ENCODE data around the gene ANHX.

The ANHX gene

GRCh38 chr12:133203344-133204263 is 32.1 kb downstream of the ANHX start:
- TF ChIP-seq, protein P1, sequence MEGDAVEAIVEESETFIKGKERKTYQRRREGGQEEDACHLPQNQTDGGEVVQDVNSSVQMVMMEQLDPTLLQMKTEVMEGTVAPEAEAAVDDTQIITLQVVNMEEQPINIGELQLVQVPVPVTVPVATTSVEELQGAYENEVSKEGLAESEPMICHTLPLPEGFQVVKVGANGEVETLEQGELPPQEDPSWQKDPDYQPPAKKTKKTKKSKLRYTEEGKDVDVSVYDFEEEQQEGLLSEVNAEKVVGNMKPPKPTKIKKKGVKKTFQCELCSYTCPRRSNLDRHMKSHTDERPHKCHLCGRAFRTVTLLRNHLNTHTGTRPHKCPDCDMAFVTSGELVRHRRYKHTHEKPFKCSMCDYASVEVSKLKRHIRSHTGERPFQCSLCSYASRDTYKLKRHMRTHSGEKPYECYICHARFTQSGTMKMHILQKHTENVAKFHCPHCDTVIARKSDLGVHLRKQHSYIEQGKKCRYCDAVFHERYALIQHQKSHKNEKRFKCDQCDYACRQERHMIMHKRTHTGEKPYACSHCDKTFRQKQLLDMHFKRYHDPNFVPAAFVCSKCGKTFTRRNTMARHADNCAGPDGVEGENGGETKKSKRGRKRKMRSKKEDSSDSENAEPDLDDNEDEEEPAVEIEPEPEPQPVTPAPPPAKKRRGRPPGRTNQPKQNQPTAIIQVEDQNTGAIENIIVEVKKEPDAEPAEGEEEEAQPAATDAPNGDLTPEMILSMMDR (IDR thresholded peaks at IDR 0.05; ENCODE audit: low read depth, low read length, missing control alignments): no peak
- H3K4me3 ChIP-seq (ENCODE audit: low read depth, low read length): no peak overlapping the region
- no peak for DNase-seq (ENCODE audit: low read depth)

DNA sequence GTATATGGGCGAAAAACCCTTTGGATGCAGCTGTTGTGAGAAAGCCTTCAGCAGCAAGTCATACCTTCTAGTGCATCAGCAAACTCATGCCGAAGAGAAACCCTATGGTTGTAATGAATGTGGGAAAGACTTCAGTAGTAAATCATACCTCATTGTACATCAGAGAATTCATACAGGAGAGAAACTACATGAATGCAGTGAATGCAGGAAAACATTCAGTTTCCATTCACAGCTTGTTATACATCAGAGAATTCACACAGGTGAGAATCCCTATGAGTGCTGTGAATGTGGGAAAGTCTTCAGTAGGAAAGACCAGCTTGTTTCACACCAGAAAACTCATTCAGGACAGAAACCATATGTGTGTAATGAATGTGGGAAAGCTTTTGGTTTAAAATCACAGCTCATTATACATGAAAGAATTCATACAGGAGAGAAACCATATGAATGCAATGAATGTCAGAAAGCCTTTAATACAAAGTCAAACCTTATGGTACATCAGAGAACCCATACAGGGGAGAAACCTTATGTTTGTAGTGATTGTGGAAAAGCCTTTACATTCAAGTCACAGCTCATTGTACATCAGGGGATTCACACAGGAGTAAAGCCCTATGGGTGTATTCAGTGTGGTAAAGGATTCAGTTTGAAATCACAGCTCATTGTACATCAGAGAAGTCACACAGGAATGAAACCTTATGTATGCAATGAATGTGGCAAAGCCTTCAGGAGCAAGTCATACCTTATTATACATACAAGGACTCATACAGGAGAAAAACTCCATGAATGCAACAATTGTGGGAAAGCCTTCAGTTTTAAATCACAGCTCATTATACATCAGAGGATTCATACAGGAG is 33.0 kb downstream of the ANHX start:
- H3K4me3 ChIP-seq (ENCODE audit: low read depth, low read length): no peak overlapping the region
- TF ChIP-seq, protein P1 (IDR thresholded peaks at IDR 0.05; ENCODE audit: low read depth, low read length, missing control alignments): no peak
- no peak for DNase-seq (ENCODE audit: low read depth)

DNA sequence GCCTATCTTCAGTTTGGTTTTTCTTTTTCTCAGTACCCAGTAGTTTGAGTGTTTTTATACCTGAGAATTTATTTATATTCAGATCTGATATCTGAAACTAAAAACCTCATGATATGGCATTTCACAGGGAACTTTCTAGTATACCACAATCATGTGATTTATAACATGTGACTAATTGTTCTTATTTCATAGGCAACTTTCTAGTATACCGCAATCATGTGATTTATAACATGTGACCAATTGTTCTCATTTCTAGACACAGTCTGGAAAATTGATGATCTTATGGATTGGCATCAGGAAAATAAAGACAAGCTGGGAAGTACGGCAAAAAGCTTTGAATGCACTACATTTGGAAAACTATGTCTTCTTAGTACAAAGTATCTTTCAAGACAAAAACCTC is 33.8 kb downstream of the ANHX start:
- H3K4me3 ChIP-seq (ENCODE audit: low read depth, low read length): no peak overlapping the region
- DNase-seq (ENCODE audit: low read depth): no peak
- TF ChIP-seq, protein P1 (IDR thresholded peaks at IDR 0.05; ENCODE audit: low read depth, low read length, missing control alignments): no peak

GRCh38 chr12:133192847-133193246 is 42.8 kb downstream of the ANHX start:
- no peak overlapping the region for H3K4me3 ChIP-seq (ENCODE audit: low read depth, low read length)
- DNase-seq (ENCODE audit: low read depth): no peak
- TF ChIP-seq, protein P1 (IDR thresholded peaks at IDR 0.05; ENCODE audit: low read depth, low read length, missing control alignments): no peak

DNA sequence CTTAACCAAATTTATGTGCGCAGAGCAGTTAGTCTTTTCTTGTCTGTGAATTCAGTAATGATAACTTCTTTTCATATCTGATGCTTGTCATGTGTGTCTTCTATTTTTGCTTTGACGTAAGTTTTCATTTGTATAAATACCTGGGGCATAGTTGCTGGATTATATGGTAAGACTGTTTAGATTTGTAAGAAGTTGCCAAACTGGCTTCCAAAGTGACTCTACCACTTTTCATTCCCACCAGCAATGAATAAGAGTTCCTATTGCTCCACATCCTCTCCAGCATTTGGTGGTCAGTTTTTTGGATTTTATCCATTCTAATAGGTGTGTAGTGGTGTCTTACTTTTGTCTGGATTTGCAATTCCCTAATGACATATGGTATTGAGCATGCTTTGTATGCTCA is 45.5 kb downstream of the ANHX start:
- TF ChIP-seq, protein P1 (IDR thresholded peaks at IDR 0.05; ENCODE audit: low read depth, low read length, missing control alignments): no peak
- DNase-seq (ENCODE audit: low read depth): no peak
- no peak overlapping the region for H3K4me3 ChIP-seq (ENCODE audit: low read depth, low read length)

DNA sequence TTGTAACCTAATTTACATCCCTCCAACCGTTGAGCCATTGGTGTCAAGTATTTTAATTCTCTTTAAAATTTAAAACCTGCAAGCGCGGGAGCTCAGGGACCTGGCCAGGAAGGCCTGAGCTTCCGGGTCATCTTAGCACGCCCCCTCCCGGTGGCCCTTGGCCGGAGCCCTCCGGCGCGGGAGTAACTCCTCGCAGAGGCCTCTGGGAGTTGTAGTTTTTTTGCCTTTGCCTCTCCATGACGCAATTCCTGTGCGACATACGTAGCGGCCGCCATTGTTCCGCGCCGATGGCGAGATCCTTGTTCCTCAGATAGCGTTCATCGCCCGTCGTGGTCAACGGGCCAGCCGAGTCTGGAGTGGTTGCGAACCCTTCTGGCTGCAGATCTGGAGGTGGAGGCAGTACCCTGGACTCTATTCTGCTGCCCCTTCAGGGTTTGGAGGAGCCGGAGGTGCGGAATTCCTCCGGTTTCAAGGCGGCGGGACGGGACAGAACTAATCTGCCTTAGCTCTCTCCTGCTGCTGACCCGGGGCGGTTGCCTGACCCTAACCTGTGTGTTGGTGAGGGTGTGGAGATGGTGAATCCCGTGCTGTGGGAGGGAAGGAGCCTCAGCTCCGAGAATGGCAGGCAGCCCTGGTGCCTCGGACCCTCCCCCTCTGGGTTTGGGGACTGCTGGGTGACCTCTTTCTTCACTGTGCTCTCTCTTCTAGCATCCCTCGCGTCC is 54.3 kb downstream of the ANHX start, which contains the start of gene ZNF268:
ZNF268 (plus strand) TSS at position 258 of the 722 bp plus-strand sequence. CDS start 503 bp downstream, outside the sequence.
- peak within 1 kb of the TSS; percentile 81 for H3K4me3 ChIP-seq (ENCODE audit: low read depth, low read length)
- TF ChIP-seq, protein P1 (IDR thresholded peaks at IDR 0.05; ENCODE audit: low read depth, low read length, missing control alignments): peak; percentile 88
- peak; percentile 90 for DNase-seq (ENCODE audit: low read depth)
